Heart left ventricle (tissue), 16 donors: Measurements from ENCODE around the gene MID1. TPM values are rescaled to one million over a fixed set of nuclear protein-coding genes. Genes with fewer than 3 reads are reported as not detected.
A peak's percentile ranks its signal among the peaks of the same experiment; 100 is the strongest.

Experiments used
- ATAC-seq, 4 donors: fragments of 200-7000 bp; cut with Tn5 transposase; one replicate each; pipeline ENCODE4 v1.9.1; 2020 to 2022; ENCODE audit warnings: moderate library complexity in 4 of 4, mild to moderate bottlenecking in 3 of 4, moderate number of reproducible peaks in 1 of 4
- DNase-seq, 5 donors: peaks; one replicate each; pipeline ENCODE4 v3.0.0-alpha.2; 2020
- H3K27ac ChIP-seq, 12 donors: fragments of 200-600 bp; sonication (generic) in 4 of 12; one replicate each; pipeline versions ENCODE4 v1.5.0 to v1.8.0; 2016 to 2022; ENCODE audit warnings: mild to moderate bottlenecking in 2 of 12
- H3K27me3 ChIP-seq, 9 donors: fragments of 200-600 bp; sonication (generic) in 2 of 9; one replicate each; pipeline versions ENCODE4 v1.5.1 to v1.8.0; 2016 to 2022; ENCODE audit warnings: mild to moderate bottlenecking in 3 of 9
- H3K36me3 ChIP-seq, 9 donors: fragments of 200-600 bp; sonication (generic) in 2 of 9; one replicate each; pipeline versions ENCODE4 v1.5.0 to v1.8.0; 2018 to 2022; ENCODE audit warnings: mild to moderate bottlenecking in 2 of 9
- H3K4me1 ChIP-seq, 12 donors: fragments of 200-600 bp; sonication (generic) in 4 of 12; one replicate each; pipeline versions ENCODE4 v1.5.0 to v1.8.0; 2016 to 2022; ENCODE audit warnings: mild to moderate bottlenecking in 3 of 12
- H3K4me3 ChIP-seq, 12 donors: fragments of 200-600 bp; sonication (generic) in 4 of 12; one replicate each; pipeline versions ENCODE4 v1.5.0 to v1.8.0; 2017 to 2022; ENCODE audit warnings: mild to moderate bottlenecking in 9 of 12, moderate library complexity in 4 of 12
- H3K9me3 ChIP-seq, 12 donors: fragments of 200-600 bp; sonication (generic) in 4 of 12; one replicate each; pipeline versions ENCODE4 v1.5.0 to v1.8.0; 2016 to 2022; ENCODE audit warnings: mild to moderate bottlenecking in 1 of 12
- CTCF ChIP-seq, 12 donors: fragments of 200-600 bp; sonication (generic) in 4 of 12; IDR thresholded peaks; one replicate each; pipeline versions ENCODE4 v1.5.0 to v1.8.0; 2018 to 2022; ENCODE audit warnings: antibody characterized with exemption in 12 of 12, mild to moderate bottlenecking in 5 of 12
- POLR2A ChIP-seq, 2 donors: fragments of 450-650 bp; IDR thresholded peaks; one replicate each; pipeline ENCODE4 v1.6.1; 2017; ENCODE audit warnings: antibody characterized with exemption in 2 of 2, mild to moderate bottlenecking in 2 of 2, moderate library complexity in 2 of 2
- WGBS, 4 donors: extraction: QIAGEN DNeasy Blood & Tissue Kit in 2 of 4; methylation state at CpG; one replicate each; pipeline versions ENCODE4 v1.1.5 to v1.1.7; 2013 to 2018; 5-methylcytosine and 5-hydroxymethylcytosine counted together
- intact Hi-C, 10 donors: fragments of 100-400 bp; cut with DNase I; formaldehyde crosslinking; loops; one replicate each; pipeline versions ENCODE4 v1.11.1 to v1.14.2; 2022
- polyA plus RNA-seq, 2 donors: library from polyadenylated mRNA; stranded (reverse); fragments of 200-250 nt; gene quantifications; one replicate each; pipeline ENCODE4 v1.2.3, GENCODE V29; 2013
- total RNA-seq, 9 donors: library from RNA; depleted of rRNA in 2 of 9; stranded (reverse); fragments of >200 nt in 2 of 9; fragmentation: NEBNext Ultra II Directional in 3 of 9; extraction: Animal tissue kit (Norgen Biotek cat#: 25700) in 3 of 9; gene quantifications; one replicate each; pipeline versions ENCODE4 v1.1.0 to v1.2.4, GENCODE V29; 2016 to 2023
- donor health status: ischemic (EF 13 %, LVEDD 7.1; RV severe dilation, severe dysfunction).
- donor health status: healthy with polysubstance abuse.
- donor health status: DM: no; HTN: yes; CAD: no.
- donor health status: DM: no; HTN: no; CAD: no.
- donor health status: ischemic (EF 25% LVEDD 6.9; RV normal size, moderate dysfunction).
- donor health status: ischemic (EF 25% LVEDD 5.7; RV mildly dilated, moderate dysfunction).
- donor health status: healthy.
- donor health status: DM: yes; HTN: yes; CAD: no.
- donor health status: ischemic (EF 35%, LVEDD 5.7; RV mildly dilated, moderate dysfunction).
- donor health status: nonischemic (EF 11% LVEDD 7.7; RV severe dilation, severe dysfunction).
- donor health status: DM: yes; HTN: yes; CAD: no.
- donor health status: PGD.
- donor health status: ischemic (EF 29% LVEDD 5.4; RV normal size, mild dysfunction).
- donor health status: nonischemic (EF 23%, LVEDD 6.1; RV moderate dilation, normal function).

The MID1 gene
- total and polyA plus RNA-seq, 11 donors: 1.6 to 18.7 (median 4.8) TPM

GRCh38 chrX:10450229-10450958 lies 170.0 kb downstream of the MID1 start:
- Histone ChIP-seq H3K4me1 (no peaks in the 10 kb centered on the region), H3K27me3 (no peaks in the 10 kb centered on the region), H3K4me3 (no peak overlapping the region), H3K27ac (no peak overlapping the region), H3K9me3 (no peaks in the 10 kb centered on the region), H3K36me3 (peaks cover 0 to 35% (median 4%) of the 10 kb centered on the region in 9 donors)
- intact Hi-C loops: no loop called here
- WGBS, 4 donors: 66 to 78% (median 70%) methylated on average over 5 of the region's 5 CpGs
- ATAC-seq (peak in 1 of 4 donors; percentile 31), DNase-seq (no peak)
- TF ChIP-seq CTCF (IDR thresholded peaks at IDR 0.05) (no peak), POLR2A (IDR thresholded peaks at IDR 0.05) (no peak)

GRCh38 chrX:10447564-10448214 lies 172.7 kb downstream of the MID1 start:
- Histone ChIP-seq H3K27ac (no peak overlapping the region), H3K4me3 (no peak overlapping the region), H3K4me1 (no peaks in the 10 kb centered on the region), H3K36me3 (peaks cover 0 to 16% (median 0%) of the 10 kb centered on the region in 9 donors), H3K27me3 (no peaks in the 10 kb centered on the region), H3K9me3 (no peaks in the 10 kb centered on the region)
- no peak for DNase-seq
- WGBS, 4 donors: 55 to 77% (median 67%) methylated on average over 4 of the region's 4 CpGs
- no peak for ATAC-seq
- intact Hi-C loops: no loop called here
- no peak for TF ChIP-seq POLR2A (IDR thresholded peaks at IDR 0.05)

- peaks cover 0 to 6% (median 0%) of the 10 kb centered on the region in 9 donors for H3K36me3 ChIP-seq
- no peaks in the 10 kb centered on the region for H3K9me3 ChIP-seq
- no peak for DNase-seq
- H3K4me1 ChIP-seq: no peaks in the 10 kb centered on the region
- WGBS, 4 donors: 64 to 93% (median 83%) methylated on average over 2 of the region's 2 CpGs
- no peaks in the 10 kb centered on the region for H3K27me3 ChIP-seq
- no peak overlapping the region for H3K27ac ChIP-seq
- peak in 3 of 12 donors; percentile 5 to 9 (median 7) for TF ChIP-seq CTCF (IDR thresholded peaks at IDR 0.05)
- TF ChIP-seq POLR2A (IDR thresholded peaks at IDR 0.05): no peak
- intact Hi-C loops: no loop called here
- no peak overlapping the region for H3K4me3 ChIP-seq
- ATAC-seq: no peak
Observed at GRCh38 chrX:10444204-10444603, 176.2 kb downstream of the MID1 start.

- Histone ChIP-seq H3K4me3 (no peak overlapping the region), H3K36me3 (no peaks in the 10 kb centered on the region), H3K9me3 (no peaks in the 10 kb centered on the region), H3K4me1 (no peaks in the 10 kb centered on the region), H3K27ac (no peak overlapping the region), H3K27me3 (no peaks in the 10 kb centered on the region)
- DNase-seq (no peak), ATAC-seq (no peak)
- intact Hi-C loops: no loop called here
- 51 to 65% (median 63%) methylated on average over 1 of the region's 1 CpG for WGBS, 4 donors
- TF ChIP-seq POLR2A (IDR thresholded peaks at IDR 0.05): no peak
- TF ChIP-seq CTCF (IDR thresholded peaks at IDR 0.05): no peak
Observed at GRCh38 chrX:10441464-10441863, 178.9 kb downstream of the MID1 start.
